HG03521 (cell line): ENCODE results near the gene RNF114.
"Not testable (repeated sequence)": the region's sequence is repeated elsewhere in the genome, so short reads cannot be mapped to it uniquely, and the experiment has no call there.

ENCODE experiments used
- ATAC-seq: cut with Tn5 transposase; IDR thresholded peaks from one replicate; pipeline ENCODE4 v1.9.1; 2021; ENCODE audit warnings: mild to moderate bottlenecking, moderate library complexity; ENCODE audit not compliant: unreplicated experiment

Gene RNF114

GRCh38 chr20:49961413-49961812 lies 25.2 kb downstream of the RNF114 start:
- no peak for ATAC-seq

DNA sequence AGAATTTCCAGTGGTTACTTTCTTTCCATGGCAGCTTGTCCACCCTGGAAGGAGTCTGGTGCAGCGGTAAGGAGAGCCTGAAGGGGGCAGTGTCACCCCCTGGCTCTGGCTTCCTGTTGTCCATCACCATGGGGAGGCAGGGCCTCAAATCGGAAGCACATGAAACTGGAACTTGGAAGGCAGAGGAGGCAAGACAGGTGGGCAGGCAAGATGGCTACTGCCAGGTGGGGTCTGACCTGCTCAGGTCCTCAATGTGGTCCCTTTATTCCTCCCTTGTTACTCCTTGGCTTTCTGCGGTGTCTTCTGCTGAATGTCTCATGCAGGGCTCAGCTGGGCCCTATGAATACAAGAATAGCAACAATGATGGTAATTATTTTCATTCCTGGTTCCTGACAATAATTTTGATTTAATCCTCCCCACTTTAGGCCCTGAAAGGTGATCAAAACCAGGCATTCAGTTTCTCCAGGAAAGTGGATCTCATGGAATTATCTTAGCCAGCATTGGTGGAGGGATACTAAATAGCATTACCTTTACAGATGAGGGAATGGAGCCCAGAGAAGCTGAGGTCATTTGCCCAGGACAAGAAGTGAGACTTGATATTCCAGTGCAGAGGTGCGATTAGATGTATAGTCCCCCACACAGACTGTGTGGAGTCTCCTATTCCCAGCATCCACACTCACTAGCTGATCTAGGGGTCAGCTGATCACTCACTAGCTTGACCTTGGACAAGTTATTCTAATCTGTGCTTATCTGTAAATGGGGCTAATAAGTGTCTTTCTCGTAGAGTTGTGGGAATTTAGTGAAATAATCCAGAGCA lies 29.0 kb downstream of the RNF114 start:
- ATAC-seq: no peak

DNA sequence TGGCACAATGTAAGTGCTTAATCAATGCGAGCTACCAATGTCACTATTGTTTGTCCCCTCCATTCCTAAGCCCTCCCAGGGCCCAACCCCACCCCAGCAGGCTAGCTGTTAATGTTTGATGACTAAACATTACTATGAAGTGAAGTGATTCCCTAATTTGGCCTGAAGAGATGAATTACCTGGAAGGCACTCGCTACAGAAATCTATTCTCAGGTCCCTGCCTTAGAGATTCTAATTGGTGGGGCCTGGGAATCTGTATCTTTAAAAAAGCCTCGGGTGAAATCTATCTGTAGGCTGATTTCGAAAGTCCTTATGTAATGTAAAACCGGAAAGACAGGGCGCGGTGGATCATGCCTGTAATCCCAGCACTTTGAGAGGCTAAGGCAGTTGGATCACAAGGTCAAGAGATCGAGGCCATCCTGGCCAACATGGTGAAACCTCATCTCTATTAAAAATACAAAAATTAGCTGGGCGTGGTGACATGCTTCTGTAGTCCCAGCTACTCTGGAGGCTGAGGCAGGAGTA lies 29.6 kb downstream of the RNF114 start:
- ATAC-seq: no peak

GRCh38 chr20:49966861-49967260 lies 30.7 kb downstream of the RNF114 start:
- no peak for ATAC-seq

DNA sequence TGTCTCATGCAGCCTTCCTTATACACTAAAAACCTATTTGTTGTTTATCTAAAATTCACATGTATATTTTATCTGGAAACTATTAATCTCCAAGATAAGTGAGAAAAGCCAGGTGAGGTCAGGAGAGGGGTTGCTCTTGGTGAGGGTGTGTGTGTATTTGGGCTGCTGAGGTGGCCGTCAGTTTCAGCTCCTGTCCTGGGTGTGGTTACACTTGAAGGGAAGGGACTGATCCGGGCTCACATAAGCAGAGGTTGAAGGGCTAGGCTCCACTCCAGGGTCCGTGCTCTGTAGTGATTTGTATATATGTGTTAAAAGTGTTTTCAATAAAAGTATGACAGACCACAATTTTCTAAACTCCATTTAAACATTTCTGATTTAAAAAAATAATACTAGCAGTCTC lies 33.0 kb downstream of the RNF114 start:
- no peak for ATAC-seq

DNA sequence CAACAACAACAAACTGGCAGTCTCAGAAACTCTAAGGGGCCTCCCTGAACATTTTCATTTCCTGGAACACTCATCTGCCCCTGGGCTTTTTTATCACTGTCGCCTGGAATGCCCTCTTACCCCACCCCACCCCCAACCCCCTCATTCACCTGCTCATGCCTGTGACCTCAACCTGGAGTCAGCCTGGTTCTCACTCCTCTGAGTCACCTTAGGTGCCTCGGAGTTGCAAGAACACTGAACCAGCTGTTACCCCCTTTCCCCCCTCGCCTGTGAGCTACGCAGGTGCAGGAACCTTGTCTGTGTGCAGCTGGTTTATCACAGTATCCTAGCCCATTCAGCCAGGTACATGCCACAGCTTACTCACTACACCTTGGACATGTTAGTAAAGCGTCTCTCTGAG lies 33.7 kb downstream of the RNF114 start:
- no peak for ATAC-seq

- ATAC-seq: no peak
These were observed 34.3 kb downstream of the RNF114 start for GRCh38 chr20:49970498-49970897.

- no peak for ATAC-seq
These were observed 37.8 kb downstream of the RNF114 start for GRCh38 chr20:49973981-49974380.

GRCh38 chr20:49976542-49976941 lies 40.3 kb downstream of the RNF114 start:
- ATAC-seq: no peak

- not testable (repeated sequence) for ATAC-seq
These were observed 41.5 kb downstream of the RNF114 start for GRCh38 chr20:49977740-49978139.

GRCh38 chr20:49978685-49979029 lies 42.5 kb downstream of the RNF114 start:
- no peak for ATAC-seq

DNA sequence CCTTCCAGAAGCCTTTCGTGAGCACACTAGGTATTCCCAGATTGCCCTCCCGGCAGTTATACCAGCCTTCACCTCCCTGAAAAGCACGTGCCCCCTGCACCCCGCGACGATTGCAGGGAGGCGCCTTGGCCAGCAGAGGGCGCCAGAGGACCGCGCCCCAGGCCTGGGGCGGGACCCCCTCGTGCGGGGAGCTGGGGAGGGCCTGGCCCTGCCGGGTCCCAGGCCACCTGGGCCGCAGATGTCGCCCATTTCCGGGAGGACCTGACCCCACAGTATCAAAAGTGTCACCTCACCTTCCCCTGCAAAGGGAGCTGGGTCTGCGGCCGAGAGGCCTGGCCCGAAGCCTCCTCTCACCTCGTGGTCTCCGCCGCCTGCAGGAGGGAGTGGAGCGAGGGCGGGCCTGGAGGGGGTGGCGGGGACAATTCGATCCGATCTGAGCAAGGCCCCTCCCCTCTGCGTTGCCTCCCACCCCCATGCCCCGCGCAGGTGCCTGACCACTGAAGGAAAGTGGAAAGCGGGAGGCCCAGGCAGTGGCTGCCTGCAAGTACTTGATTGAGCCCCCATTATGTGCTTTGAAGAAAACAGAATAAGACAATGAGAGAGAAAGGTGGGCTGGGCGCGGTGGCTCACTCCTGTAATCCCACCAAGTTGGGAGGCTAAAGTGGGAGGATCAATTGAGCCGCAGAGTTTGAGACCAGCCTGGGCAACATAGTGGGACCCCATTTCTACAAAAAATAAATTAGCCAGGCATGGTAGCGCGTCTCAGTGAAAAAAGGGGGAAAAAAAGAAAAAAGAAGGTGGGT lies 43.0 kb downstream of the RNF114 start:
- ATAC-seq: no peak

- ATAC-seq: no peak
These were observed 44.2 kb downstream of the RNF114 start for GRCh38 chr20:49980140-49981008.

DNA sequence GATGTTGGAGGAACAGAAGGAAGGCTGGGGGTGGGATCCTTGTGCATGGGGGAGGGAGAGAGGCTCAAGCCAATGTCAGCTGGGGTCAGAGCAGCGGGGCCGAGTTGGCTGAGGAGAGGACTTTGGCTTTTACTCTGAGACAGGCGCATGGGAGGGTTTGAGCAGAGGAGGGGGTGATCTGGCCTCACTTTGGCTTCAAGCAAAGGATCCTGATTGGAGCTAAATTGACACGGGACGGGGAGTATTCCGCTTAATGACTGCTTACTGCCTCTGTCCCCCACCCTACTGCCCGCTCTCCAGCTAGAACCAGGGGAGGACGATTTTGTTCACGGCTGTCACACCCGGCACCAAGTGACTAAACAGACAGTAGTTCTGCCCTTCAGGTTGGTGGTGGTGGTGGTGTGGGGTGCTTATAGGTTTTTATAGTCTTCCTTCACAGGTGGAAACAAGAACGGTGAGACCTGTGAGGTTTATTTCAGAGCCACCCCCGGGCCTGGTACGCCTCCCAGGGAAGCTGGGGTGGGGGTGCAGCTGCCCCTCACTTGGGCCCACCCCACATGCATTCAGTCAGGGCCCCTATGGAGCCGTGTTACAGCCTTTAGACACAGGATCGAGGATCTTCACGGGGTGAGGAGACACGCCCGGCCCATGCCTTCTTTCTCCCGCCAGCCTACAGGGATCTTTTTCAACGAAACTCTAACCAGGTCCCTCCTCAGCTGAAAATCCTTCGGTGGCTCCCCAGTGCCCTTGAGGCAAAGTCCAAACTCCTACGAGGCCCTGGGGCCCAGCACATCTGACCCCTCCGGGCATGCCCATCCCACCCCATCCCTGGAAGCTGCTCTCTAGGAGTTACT lies 45.2 kb downstream of the RNF114 start:
- ATAC-seq: no peak

- no peak for ATAC-seq
These were observed 45.8 kb downstream of the RNF114 start for GRCh38 chr20:49982072-49982345.

- ATAC-seq: peak; percentile 71
These were observed 46.3 kb downstream of the RNF114 start, which contains the start of gene SNAI1 for GRCh38 chr20:49982346-49983122. TSS of gene SNAI1 (plus strand) at chr20:49982980. CDS start at chr20:49983060, 80 bp downstream.

DNA sequence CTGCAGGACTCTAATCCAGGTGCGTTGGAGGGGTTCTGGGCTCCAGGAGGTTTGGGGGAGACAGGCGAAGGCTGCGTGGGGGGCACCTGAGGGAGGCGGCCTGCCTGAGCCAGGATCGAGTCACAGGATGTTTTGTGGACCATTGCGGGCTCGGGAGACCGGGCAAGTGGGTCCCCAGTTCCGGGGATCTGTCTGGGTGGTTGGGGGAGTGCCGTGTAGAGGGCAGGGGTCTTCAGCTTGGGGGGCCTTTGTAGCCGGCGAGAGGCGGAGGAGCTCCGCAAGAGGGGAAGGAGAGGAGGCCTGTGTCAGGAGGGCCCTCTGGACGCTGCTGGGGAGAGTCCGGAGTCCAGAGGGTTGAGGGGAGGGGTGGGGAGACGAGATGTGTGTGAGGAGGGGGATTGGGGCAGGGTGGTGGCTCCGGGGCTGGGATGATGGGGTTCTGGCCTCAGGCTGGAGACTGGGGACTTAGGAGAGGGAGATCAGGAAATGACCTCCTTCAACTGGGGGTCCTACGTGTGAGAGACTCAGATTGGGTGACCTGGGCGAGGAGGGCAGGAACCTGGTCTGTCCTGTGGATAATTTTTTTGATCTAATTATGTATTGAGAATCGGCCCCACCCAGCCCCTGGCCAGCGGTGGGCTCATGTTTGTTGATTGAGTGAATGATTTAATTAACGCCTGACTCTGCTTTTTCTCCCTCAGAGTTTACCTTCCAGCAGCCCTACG lies 47.1 kb downstream of the RNF114 start:
- ATAC-seq: no peak

GRCh38 chr20:49983848-49984408 lies 47.7 kb downstream of the RNF114 start:
- no peak for ATAC-seq
